ENCODE data around the gene CAST.

CAST gene

GRCh38 chr5:96645091-96645490 lies 17.1 kb upstream of the CAST start:
- TF ChIP-seq CTCF (conservative IDR thresholded peaks at IDR 0.05): no peak
- no peak overlapping the region for H3K27ac ChIP-seq

- TF ChIP-seq CTCF (conservative IDR thresholded peaks at IDR 0.05): no peak
Measured at GRCh38 chr5:96648023-96648422, 14.2 kb upstream of the CAST start.

GRCh38 chr5:96648593-96648992 lies 13.6 kb upstream of the CAST start:
- no peak overlapping the region for H3K27ac ChIP-seq
- TF ChIP-seq CTCF (conservative IDR thresholded peaks at IDR 0.05): no peak

More at GRCh38 chr5:96648023-96648422, 14.2 kb upstream of the CAST start:
- H3K27ac ChIP-seq: no peak overlapping the region

- no peak overlapping the region for H3K27ac ChIP-seq
- TF ChIP-seq CTCF (conservative IDR thresholded peaks at IDR 0.05): no peak
Measured at GRCh38 chr5:96649251-96649662, 12.9 kb upstream of the CAST start.

- TF ChIP-seq CTCF (conservative IDR thresholded peaks at IDR 0.05): no peak
Measured at GRCh38 chr5:96649681-96650540, 12.3 kb upstream of the CAST start.

GRCh38 chr5:96651047-96651446 lies 11.1 kb upstream of the CAST start:
- no peak for TF ChIP-seq CTCF (conservative IDR thresholded peaks at IDR 0.05)
- no peak overlapping the region for H3K27ac ChIP-seq

More at GRCh38 chr5:96649681-96650540, 12.3 kb upstream of the CAST start:
- no peak overlapping the region for H3K27ac ChIP-seq

GRCh38 chr5:96651948-96652753 lies 10.0 kb upstream of the CAST start:
- TF ChIP-seq CTCF (conservative IDR thresholded peaks at IDR 0.05): peak; percentile 56
- no peak overlapping the region for H3K27ac ChIP-seq

Data from VCaP (cell line).